Measurements from ENCODE around the gene BRI3. TPM values are rescaled to one million over a fixed set of nuclear protein-coding genes. Genes with fewer than 3 reads are reported as not detected.

BRI3 gene
- polyA plus RNA-seq (2013, experiment 1 of 2): 172 TPM
- polyA plus RNA-seq (2013, experiment 2 of 2): 147 TPM

- peaks cover 34% of the 10 kb centered on the region for H3K4me1 ChIP-seq (ENCODE audit: control insufficient read depth, insufficient read depth, low read length, poor library complexity, severe bottlenecking)
Measured at GRCh38 chr7:98280791-98281756, at the start of gene BRI3. Gene BRI3 (plus strand): TSS chr7:98281686. CDS start chr7:98281796, 110 bp downstream.

GRCh38 chr7:98232263-98232585 is 49.3 kb upstream of the BRI3 start:
- Histone ChIP-seq H3K27ac (ENCODE audit: low read depth, low read length, severe bottlenecking) (no peak overlapping the region), H3K4me1 (ENCODE audit: control insufficient read depth, insufficient read depth, low read length, poor library complexity, severe bottlenecking) (no peaks in the 10 kb centered on the region)
- 86 to 96% methylated on average over 4 to 5 of the region's 8 CpGs for WGBS, 2 experiments (ENCODE audit: insufficient coverage in 2 of 2)

More at GRCh38 chr7:98280791-98281756, at the start of gene BRI3:
- WGBS, 2 experiments (ENCODE audit: insufficient coverage in 2 of 2): 2 to 3% methylated on average over 29 to 51 of the region's 92 CpGs
- Histone ChIP-seq H3K27ac (ENCODE audit: low read depth, low read length, severe bottlenecking) (no peak within 1 kb of the TSS), H3K36me3 (ENCODE audit: control insufficient read depth, insufficient read depth, low read length) (peaks cover 24% of the 10 kb centered on the region), H3K4me3 (ENCODE audit: extremely low read depth, insufficient read depth, low read length, poor library complexity, severe bottlenecking) (peak within 1 kb of the TSS; percentile 82), H3K9me3 (ENCODE audit: control insufficient read depth, low read length) (no peaks in the 10 kb centered on the region)

GRCh38 chr7:98232799-98233198 is 48.7 kb upstream of the BRI3 start:
- no peak overlapping the region for H3K27ac ChIP-seq (ENCODE audit: low read depth, low read length, severe bottlenecking)
- H3K4me1 ChIP-seq (ENCODE audit: control insufficient read depth, insufficient read depth, low read length, poor library complexity, severe bottlenecking): no peaks in the 10 kb centered on the region
- H3K36me3 ChIP-seq (ENCODE audit: control insufficient read depth, insufficient read depth, low read length): no peaks in the 10 kb centered on the region
- 88 to 94% methylated on average over 13 to 16 of the region's 16 CpGs for WGBS, 2 experiments (ENCODE audit: insufficient coverage in 2 of 2)
- H3K4me3 ChIP-seq (ENCODE audit: extremely low read depth, insufficient read depth, low read length, poor library complexity, severe bottlenecking): no peak overlapping the region
- no peaks in the 10 kb centered on the region for H3K9me3 ChIP-seq (ENCODE audit: control insufficient read depth, low read length)

More at GRCh38 chr7:98232263-98232585, 49.3 kb upstream of the BRI3 start:
- H3K9me3 ChIP-seq (ENCODE audit: control insufficient read depth, low read length): no peaks in the 10 kb centered on the region
- H3K4me3 ChIP-seq (ENCODE audit: extremely low read depth, insufficient read depth, low read length, poor library complexity, severe bottlenecking): no peak overlapping the region
- H3K36me3 ChIP-seq (ENCODE audit: control insufficient read depth, insufficient read depth, low read length): no peaks in the 10 kb centered on the region

- H3K4me1 ChIP-seq (ENCODE audit: control insufficient read depth, insufficient read depth, low read length, poor library complexity, severe bottlenecking): no peaks in the 10 kb centered on the region
- H3K36me3 ChIP-seq (ENCODE audit: control insufficient read depth, insufficient read depth, low read length): peaks cover 5% of the 10 kb centered on the region
- no peak overlapping the region for H3K27ac ChIP-seq (ENCODE audit: low read depth, low read length, severe bottlenecking)
- WGBS, 2 experiments (ENCODE audit: insufficient coverage in 2 of 2): 92 to 94% methylated on average over 19 to 30 of the region's 32 CpGs
- H3K9me3 ChIP-seq (ENCODE audit: control insufficient read depth, low read length): no peaks in the 10 kb centered on the region
- no peak overlapping the region for H3K4me3 ChIP-seq (ENCODE audit: extremely low read depth, insufficient read depth, low read length, poor library complexity, severe bottlenecking)
Measured at GRCh38 chr7:98233219-98234070, 48.0 kb upstream of the BRI3 start.

GRCh38 chr7:98234429-98235147 is 46.9 kb upstream of the BRI3 start:
- peaks cover 14% of the 10 kb centered on the region for H3K36me3 ChIP-seq (ENCODE audit: control insufficient read depth, insufficient read depth, low read length)
- WGBS, 2 experiments (ENCODE audit: insufficient coverage in 2 of 2): 92 to 95% methylated on average over 8 to 10 of the region's 10 CpGs
- H3K27ac ChIP-seq (ENCODE audit: low read depth, low read length, severe bottlenecking): no peak overlapping the region
- H3K4me3 ChIP-seq (ENCODE audit: extremely low read depth, insufficient read depth, low read length, poor library complexity, severe bottlenecking): no peak overlapping the region
- H3K9me3 ChIP-seq (ENCODE audit: control insufficient read depth, low read length): no peaks in the 10 kb centered on the region
- no peaks in the 10 kb centered on the region for H3K4me1 ChIP-seq (ENCODE audit: control insufficient read depth, insufficient read depth, low read length, poor library complexity, severe bottlenecking)

- Histone ChIP-seq H3K36me3 (ENCODE audit: control insufficient read depth, insufficient read depth, low read length) (peaks cover 24% of the 10 kb centered on the region), H3K4me3 (ENCODE audit: extremely low read depth, insufficient read depth, low read length, poor library complexity, severe bottlenecking) (no peak overlapping the region), H3K27ac (ENCODE audit: low read depth, low read length, severe bottlenecking) (no peak overlapping the region), H3K9me3 (ENCODE audit: control insufficient read depth, low read length) (no peaks in the 10 kb centered on the region), H3K4me1 (ENCODE audit: control insufficient read depth, insufficient read depth, low read length, poor library complexity, severe bottlenecking) (no peaks in the 10 kb centered on the region)
- WGBS, 2 experiments (ENCODE audit: insufficient coverage in 2 of 2): 92 to 96% methylated on average over 11 of the region's 11 CpGs
Measured at GRCh38 chr7:98235901-98236300, 45.6 kb upstream of the BRI3 start.

GRCh38 chr7:98236355-98237185 is 44.9 kb upstream of the BRI3 start:
- Histone ChIP-seq H3K36me3 (ENCODE audit: control insufficient read depth, insufficient read depth, low read length) (peaks cover 24% of the 10 kb centered on the region), H3K9me3 (ENCODE audit: control insufficient read depth, low read length) (no peaks in the 10 kb centered on the region), H3K4me3 (ENCODE audit: extremely low read depth, insufficient read depth, low read length, poor library complexity, severe bottlenecking) (no peak overlapping the region), H3K27ac (ENCODE audit: low read depth, low read length, severe bottlenecking) (no peak overlapping the region), H3K4me1 (ENCODE audit: control insufficient read depth, insufficient read depth, low read length, poor library complexity, severe bottlenecking) (no peaks in the 10 kb centered on the region)
- 95% methylated on average over 15 to 25 of the region's 25 CpGs for WGBS, 2 experiments (ENCODE audit: insufficient coverage in 2 of 2)

GRCh38 chr7:98238076-98238475 is 43.4 kb upstream of the BRI3 start:
- 100% methylated on average over 2 of the region's 4 CpGs; no CpG with 5 or more reads in 1 of the 2 experiments for WGBS, 2 experiments (ENCODE audit: insufficient coverage in 2 of 2)
- no peaks in the 10 kb centered on the region for H3K9me3 ChIP-seq (ENCODE audit: control insufficient read depth, low read length)
- H3K36me3 ChIP-seq (ENCODE audit: control insufficient read depth, insufficient read depth, low read length): peaks cover 27% of the 10 kb centered on the region
- H3K4me1 ChIP-seq (ENCODE audit: control insufficient read depth, insufficient read depth, low read length, poor library complexity, severe bottlenecking): no peaks in the 10 kb centered on the region
- no peak overlapping the region for H3K27ac ChIP-seq (ENCODE audit: low read depth, low read length, severe bottlenecking)
- H3K4me3 ChIP-seq (ENCODE audit: extremely low read depth, insufficient read depth, low read length, poor library complexity, severe bottlenecking): no peak overlapping the region

- Histone ChIP-seq H3K27ac (ENCODE audit: low read depth, low read length, severe bottlenecking) (no peak overlapping the region), H3K36me3 (ENCODE audit: control insufficient read depth, insufficient read depth, low read length) (peaks cover 27% of the 10 kb centered on the region), H3K9me3 (ENCODE audit: control insufficient read depth, low read length) (no peaks in the 10 kb centered on the region)
Measured at GRCh38 chr7:98238976-98239375, 42.5 kb upstream of the BRI3 start.

More at GRCh38 chr7:98238976-98239375, 42.5 kb upstream of the BRI3 start:
- 80 to 95% methylated on average over 1 to 5 of the region's 9 CpGs for WGBS, 2 experiments (ENCODE audit: insufficient coverage in 2 of 2)
- Histone ChIP-seq H3K4me3 (ENCODE audit: extremely low read depth, insufficient read depth, low read length, poor library complexity, severe bottlenecking) (no peak overlapping the region), H3K4me1 (ENCODE audit: control insufficient read depth, insufficient read depth, low read length, poor library complexity, severe bottlenecking) (no peaks in the 10 kb centered on the region)

Measured in mesodermal cell (in vitro differentiated cells).